VCaP (cell line): ENCODE measurements around the gene SH2D1B.

ENCODE experiments used
- H3K27ac ChIP-seq: fragments of 450-650 bp; 2 replicates; pipeline ENCODE4 v1.5.1; 2017
- TF ChIP-seq, protein P1 (sequence below): fragments of 450-650 bp; conservative IDR thresholded peaks from 2 replicates; pipeline ENCODE4 v1.5.1; 2017; ENCODE audit warnings: mild to moderate bottlenecking, moderate library complexity

The SH2D1B gene

DNA sequence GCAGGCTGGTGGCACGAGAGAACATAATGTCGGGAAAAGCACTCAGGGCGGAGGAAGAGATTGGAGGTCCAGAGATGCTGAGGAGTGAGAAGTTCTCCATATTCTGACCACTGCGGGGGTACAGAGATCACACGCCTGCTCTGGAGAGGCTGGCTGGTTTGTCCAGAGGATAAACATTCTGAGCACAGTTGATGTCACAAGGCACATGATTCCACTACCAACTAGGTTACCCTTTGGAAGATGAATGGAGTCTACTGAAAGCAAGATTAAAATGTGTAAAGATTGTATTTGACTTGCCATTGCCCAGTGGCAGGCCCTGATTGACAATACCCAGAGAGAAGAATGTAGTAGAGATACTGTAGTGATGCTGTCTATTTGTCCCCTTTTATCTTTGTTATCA lies 35.2 kb downstream of the SH2D1B start, which contains the start of gene SPATA46:
Gene SPATA46, minus strand, starts transcription at position 164 of the 400 bp plus-strand sequence. Its CDS starts 64 bp downstream, at position 100.
- TF ChIP-seq, protein P1, sequence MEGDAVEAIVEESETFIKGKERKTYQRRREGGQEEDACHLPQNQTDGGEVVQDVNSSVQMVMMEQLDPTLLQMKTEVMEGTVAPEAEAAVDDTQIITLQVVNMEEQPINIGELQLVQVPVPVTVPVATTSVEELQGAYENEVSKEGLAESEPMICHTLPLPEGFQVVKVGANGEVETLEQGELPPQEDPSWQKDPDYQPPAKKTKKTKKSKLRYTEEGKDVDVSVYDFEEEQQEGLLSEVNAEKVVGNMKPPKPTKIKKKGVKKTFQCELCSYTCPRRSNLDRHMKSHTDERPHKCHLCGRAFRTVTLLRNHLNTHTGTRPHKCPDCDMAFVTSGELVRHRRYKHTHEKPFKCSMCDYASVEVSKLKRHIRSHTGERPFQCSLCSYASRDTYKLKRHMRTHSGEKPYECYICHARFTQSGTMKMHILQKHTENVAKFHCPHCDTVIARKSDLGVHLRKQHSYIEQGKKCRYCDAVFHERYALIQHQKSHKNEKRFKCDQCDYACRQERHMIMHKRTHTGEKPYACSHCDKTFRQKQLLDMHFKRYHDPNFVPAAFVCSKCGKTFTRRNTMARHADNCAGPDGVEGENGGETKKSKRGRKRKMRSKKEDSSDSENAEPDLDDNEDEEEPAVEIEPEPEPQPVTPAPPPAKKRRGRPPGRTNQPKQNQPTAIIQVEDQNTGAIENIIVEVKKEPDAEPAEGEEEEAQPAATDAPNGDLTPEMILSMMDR = no peak
- H3K27ac ChIP-seq = no peak within 1 kb of the TSS

DNA sequence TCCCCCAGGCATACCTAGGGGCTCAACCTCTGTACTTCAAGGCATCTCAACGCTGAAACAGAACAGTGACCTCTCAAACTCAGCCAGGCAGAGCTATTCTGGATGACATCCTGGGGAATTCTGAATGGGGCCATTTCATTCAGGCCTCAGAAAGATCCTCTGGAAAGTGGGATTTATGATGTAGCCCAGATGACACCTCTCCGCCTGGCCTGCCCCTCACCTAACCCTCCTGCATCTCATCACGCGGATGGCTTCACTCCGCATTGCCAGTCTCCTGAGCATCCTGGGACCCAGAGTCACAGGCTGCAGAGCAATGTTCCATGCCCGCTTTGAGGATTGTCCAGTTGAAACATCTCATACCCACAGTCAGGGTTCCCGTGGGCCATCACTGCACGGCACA lies 36.5 kb downstream of the SH2D1B start:
- TF ChIP-seq, protein P1 = no peak
- no peak overlapping the region for H3K27ac ChIP-seq

DNA sequence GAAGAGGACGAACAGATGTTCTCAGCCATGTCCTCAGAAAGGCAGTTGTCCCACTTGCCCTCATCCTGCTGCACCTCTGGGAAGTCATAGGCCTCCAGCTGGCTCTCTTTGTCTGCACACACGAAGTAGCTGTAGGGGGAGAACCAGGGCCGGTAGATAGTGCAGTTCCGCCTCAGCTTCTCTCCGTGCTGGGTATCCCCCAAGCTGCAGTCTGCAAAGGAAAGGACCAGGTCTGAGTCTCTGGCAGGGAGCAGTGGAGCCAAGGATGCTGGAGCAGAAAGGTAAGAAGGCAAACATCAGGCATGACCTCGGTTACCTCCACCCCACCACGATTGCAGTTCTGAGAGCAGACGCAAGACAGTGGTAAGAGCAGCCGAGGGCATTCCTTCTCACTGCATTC lies 37.5 kb downstream of the SH2D1B start:
- no peak overlapping the region for H3K27ac ChIP-seq
- TF ChIP-seq, protein P1 = no peak

DNA sequence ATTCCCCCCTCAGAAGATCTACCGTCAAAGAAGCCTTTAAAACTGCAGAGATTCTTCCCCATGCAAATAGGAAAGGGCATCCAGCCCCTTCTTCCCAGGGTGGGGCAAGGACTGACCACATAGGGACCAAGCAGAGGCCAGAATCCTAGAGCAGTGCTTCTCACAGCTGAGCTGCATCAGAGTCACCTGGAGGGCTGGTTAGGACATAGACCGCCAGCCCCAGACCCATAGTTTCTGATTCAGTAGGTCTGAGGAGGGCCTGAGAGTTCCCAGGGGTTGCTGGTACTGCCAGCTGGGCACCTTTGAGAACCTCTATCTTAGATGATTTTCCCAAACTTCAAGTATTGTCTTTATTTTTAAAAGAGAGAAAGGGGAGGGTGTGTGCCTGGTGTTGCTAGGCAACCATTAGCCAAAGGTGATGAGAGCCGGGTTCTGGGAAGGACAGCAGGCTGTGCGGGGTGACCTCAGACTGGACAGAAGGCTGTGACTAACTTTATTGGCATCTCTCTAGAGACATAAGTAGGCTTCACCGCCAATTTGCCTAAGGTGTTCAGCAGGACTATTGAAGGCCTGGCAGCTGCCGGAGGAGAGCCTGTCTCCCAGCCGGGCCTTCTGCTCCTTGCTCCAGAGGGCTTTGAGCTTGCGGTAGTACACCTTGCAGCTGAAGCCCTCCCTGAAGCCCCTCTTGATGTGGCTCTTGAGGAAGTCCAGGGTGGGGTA lies 38.2 kb downstream of the SH2D1B start:
- H3K27ac ChIP-seq = no peak overlapping the region
- TF ChIP-seq, protein P1 = no peak

DNA sequence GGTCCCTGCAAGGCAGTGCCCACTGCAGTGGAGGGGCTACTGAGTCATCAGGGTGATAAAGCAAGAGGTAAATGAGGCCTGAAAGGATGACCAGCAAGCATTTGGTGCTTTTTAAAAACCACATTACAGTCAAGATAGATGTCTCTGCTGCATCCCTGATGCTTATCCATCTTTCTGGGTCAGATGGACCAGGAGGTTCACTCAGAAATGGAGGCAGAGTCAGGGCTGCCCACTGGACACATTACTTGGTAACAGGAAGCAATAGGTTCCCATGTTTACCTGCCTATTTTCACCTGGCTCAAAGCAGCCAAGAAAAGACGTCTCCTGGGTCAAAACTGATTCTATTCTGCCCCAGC lies 38.9 kb downstream of the SH2D1B start:
- TF ChIP-seq, protein P1 = no peak
- H3K27ac ChIP-seq = no peak overlapping the region

DNA sequence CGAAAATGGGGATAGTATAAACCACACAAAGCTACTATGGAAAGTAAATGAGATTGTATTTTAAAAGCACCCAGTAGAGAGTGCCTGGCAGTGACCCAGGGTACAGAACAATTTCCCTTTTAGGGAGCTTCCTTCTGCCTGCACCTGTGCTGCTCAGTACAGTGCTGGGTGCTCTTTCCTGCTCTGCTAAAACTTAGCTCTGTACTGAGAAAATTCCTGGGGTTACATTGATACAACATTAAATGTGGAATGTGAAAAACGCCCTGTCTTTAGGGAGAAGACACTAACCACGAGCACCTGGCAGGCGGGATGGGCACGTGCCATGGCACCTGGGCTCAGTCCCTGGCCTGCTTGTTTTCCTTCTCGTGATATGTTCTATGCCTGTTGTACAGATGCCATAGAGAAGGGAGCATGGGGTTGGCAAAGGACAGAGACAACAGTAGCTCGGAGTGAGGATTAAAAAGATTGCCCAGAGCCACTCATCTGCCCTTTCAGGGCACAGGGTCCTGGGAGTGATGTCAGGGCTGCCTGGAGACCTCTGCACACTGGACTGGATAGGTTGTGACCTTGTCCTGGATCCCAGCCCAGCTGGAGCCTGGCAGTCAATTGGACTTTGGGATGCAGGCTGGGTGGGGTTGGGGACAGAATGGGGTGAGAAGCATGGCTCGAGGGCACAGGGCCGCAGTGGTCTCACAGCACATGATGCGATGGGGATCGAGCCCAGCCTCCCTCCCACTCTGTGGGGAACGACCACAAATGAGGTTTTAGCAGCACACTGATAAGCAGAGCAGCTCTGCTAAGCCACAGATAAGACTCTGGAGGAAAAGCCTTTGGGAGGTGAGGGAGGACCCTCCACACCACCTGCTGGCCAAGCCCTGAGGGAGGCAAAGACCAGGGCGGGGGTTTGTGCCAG lies 39.5 kb downstream of the SH2D1B start:
- TF ChIP-seq, protein P1 = no peak

DNA sequence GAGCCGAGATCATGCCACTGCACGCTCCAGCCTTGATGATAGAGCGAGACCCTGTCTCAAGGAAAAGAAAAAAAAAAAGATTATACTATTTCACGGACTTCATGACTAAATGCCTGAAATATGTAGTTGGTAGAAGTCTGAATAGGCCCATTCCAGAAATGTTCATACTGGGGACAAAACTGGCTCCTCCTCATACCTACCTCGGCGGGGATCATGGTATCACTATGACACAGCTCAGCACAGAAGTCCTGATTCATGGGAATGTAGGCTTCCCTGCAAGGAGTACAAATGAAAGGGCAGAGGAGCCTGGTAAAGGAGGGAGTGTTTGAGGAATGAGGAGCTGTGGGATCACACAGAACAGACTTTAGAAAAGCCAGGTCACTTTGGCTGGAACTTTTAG lies 40.3 kb downstream of the SH2D1B start:
- TF ChIP-seq, protein P1 = no peak

More for the DNA sequence above, 39.5 kb downstream of the SH2D1B start:
- no peak overlapping the region for H3K27ac ChIP-seq

More for the DNA sequence above, 40.3 kb downstream of the SH2D1B start:
- H3K27ac ChIP-seq = no peak overlapping the region
